ENCODE data around the gene KRTAP5-6. TPM values are rescaled to one million over a fixed set of nuclear protein-coding genes. Genes with fewer than 3 reads are reported as not detected.
"Not testable (repeated sequence)": the region's sequence is repeated elsewhere in the genome, so short reads cannot be mapped to it uniquely, and the experiment has no call there.

Gene KRTAP5-6
- total RNA-seq, 2 experiments from 2014 or later = not detected

GRCh38 chr11:1659506-1659905 lies 37.5 kb upstream of the KRTAP5-6 start:
- ChIA-PET POLR2A (no interaction called here), CTCF (no interaction called here)

GRCh38 chr11:1660111-1660867 lies 36.7 kb upstream of the KRTAP5-6 start:
- ChIA-PET POLR2A (no interaction called here), CTCF (no interaction called here)

GRCh38 chr11:1661454-1662269 lies 35.3 kb upstream of the KRTAP5-6 start:
- CTCF ChIA-PET, POLR2A ChIA-PET: not testable (repeated sequence)

- CTCF ChIA-PET, POLR2A ChIA-PET: not testable (repeated sequence)
These were observed 34.2 kb upstream of the KRTAP5-6 start for GRCh38 chr11:1662699-1663283.

GRCh38 chr11:1665313-1665712 lies 31.7 kb upstream of the KRTAP5-6 start:
- POLR2A ChIA-PET = no interaction called here

GRCh38 chr11:1667121-1667850 lies 29.7 kb upstream of the KRTAP5-6 start:
- CTCF ChIA-PET = interaction anchor here (1.2 kb wide), 1 partner anchor 465 kb away, joined by 3 read pairs; no protein-coding TSS in a partner anchor
- POLR2A ChIA-PET = no interaction called here

More at GRCh38 chr11:1665313-1665712, 31.7 kb upstream of the KRTAP5-6 start:
- CTCF ChIA-PET = no interaction called here

GRCh38 chr11:1667906-1668305 lies 29.1 kb upstream of the KRTAP5-6 start:
- ChIA-PET CTCF (interaction anchor here (1.2 kb wide), 1 partner anchor 465 kb away, joined by 3 read pairs; no protein-coding TSS in a partner anchor), POLR2A (no interaction called here)

GRCh38 chr11:1668911-1669473 lies 28.0 kb upstream of the KRTAP5-6 start:
- ChIA-PET CTCF (no interaction called here), POLR2A (no interaction called here)

- ChIA-PET CTCF (interaction anchor here (1.7 kb wide), 1 partner anchor 17 kb away, joined by 5 read pairs; no protein-coding TSS in a partner anchor), POLR2A (no interaction called here)
These were observed 27.3 kb upstream of the KRTAP5-6 start for GRCh38 chr11:1669546-1670218.

- POLR2A ChIA-PET = not testable (repeated sequence)
These were observed 26.5 kb upstream of the KRTAP5-6 start for GRCh38 chr11:1670457-1670856.

GRCh38 chr11:1670905-1671371 lies 26.1 kb upstream of the KRTAP5-6 start:
- ChIA-PET POLR2A (no interaction called here), CTCF (interaction anchor here (1.7 kb wide), 1 partner anchor 18 kb away, joined by 5 read pairs; no protein-coding TSS in a partner anchor)

More at GRCh38 chr11:1670457-1670856, 26.5 kb upstream of the KRTAP5-6 start:
- CTCF ChIA-PET = interaction anchor here (1.7 kb wide), 1 partner anchor 18 kb away, joined by 5 read pairs; no protein-coding TSS in a partner anchor

- CTCF ChIA-PET = no interaction called here
- POLR2A ChIA-PET = no interaction called here
These were observed 25.3 kb upstream of the KRTAP5-6 start for GRCh38 chr11:1671658-1672057.

- POLR2A ChIA-PET = no interaction called here
- CTCF ChIA-PET = no interaction called here
These were observed 24.2 kb upstream of the KRTAP5-6 start for GRCh38 chr11:1672613-1673350.

GRCh38 chr11:1673446-1674172 lies 23.4 kb upstream of the KRTAP5-6 start:
- ChIA-PET CTCF (no interaction called here), POLR2A (no interaction called here)

GRCh38 chr11:1674173-1675131 lies 22.5 kb upstream of the KRTAP5-6 start:
- ChIA-PET CTCF (interaction anchor here (0.8 kb wide), 1 partner anchor 19 kb away, joined by 3 read pairs; no protein-coding TSS in a partner anchor), POLR2A (no interaction called here)

- CTCF ChIA-PET = interaction anchor here (0.8 to 1.7 kb wide), 2 partner anchors 17 to 23 kb away, joined by 3 to 6 read pairs; no protein-coding TSS in a partner anchor
- POLR2A ChIA-PET = no interaction called here
These were observed 21.3 kb upstream of the KRTAP5-6 start for GRCh38 chr11:1675536-1676228.
